Measurements from ENCODE around the gene BCKDHB.

BCKDHB gene

DNA sequence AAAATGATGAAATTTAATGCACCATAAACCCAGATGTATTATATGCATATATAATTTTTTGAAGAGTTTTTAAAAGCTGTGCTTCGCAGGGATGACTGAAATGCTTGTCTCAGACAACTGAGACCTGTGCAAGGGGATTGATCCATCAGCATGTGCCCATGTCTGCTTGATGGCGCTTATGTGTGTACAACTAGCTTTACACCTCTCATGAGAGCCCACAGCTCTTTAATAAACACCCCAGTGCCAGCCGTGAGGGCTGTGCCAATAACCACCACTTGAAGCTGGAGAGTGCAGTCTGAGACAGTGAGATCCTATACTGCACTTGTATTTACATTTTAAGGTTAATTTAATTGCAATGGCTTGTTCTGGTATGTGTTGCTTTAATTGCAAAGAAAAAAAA, 225.5 kb downstream of the BCKDHB start:
- DNase-seq (ENCODE audit: low spot score) = no peak

DNA sequence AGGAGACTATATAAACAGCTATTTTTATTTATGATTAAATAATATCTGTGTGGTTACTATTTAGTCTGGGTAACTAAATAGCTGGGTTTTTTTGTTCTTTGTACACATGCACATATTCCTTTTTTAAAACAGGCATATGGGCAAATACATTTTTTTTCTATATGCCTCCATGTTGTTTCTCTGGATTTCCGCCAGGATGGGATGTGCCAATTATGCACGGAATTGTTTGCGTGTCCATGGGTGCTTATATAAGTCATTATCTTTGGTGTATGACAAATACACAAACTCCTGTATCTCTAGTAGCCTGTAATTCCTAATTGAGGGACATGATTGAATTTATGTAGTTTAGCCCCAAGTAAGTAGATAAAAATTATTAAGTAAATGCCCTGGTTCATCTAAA, 226.9 kb downstream of the BCKDHB start:
- no peak for DNase-seq (ENCODE audit: low spot score)

DNA sequence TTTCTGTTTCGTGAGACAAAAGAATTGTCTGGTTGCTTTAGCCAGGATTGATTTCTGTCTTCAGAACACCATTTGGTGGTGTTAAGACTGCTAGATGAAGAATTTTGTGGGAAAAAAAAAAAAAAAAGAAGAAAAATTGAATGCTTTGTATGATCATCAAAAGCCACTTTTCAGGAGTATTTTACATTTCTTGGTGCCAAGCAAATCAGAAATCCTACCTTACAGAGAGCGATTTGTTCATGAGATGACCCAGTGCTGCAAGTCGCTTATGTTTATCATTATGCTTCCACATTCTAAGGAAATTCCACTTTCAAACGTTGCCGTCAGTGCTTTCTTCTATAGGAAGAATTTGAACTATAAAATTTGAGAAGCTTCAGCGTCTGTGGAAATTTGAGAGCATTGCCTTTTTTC, 228.7 kb downstream of the BCKDHB start:
- DNase-seq (ENCODE audit: low spot score) = no peak

DNA sequence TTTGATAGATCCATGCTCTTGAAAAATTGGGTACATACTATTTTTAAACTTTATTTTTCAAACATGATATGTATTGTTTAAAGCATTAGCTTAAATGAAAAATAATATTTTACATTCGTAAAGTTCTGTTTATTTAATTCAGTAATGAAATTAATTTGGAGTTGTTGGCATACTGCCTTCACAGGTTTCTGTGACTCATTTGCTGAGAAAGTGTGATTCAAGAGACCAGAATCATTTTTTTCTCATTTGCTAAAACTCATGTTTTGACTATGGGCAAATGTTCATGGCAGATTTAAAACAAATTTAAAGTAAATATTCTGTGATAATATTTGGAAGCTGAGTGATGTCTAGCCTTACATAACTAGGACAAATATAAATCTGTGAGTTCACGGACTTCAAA, 230.4 kb downstream of the BCKDHB start:
- no peak for DNase-seq (ENCODE audit: low spot score)

DNA sequence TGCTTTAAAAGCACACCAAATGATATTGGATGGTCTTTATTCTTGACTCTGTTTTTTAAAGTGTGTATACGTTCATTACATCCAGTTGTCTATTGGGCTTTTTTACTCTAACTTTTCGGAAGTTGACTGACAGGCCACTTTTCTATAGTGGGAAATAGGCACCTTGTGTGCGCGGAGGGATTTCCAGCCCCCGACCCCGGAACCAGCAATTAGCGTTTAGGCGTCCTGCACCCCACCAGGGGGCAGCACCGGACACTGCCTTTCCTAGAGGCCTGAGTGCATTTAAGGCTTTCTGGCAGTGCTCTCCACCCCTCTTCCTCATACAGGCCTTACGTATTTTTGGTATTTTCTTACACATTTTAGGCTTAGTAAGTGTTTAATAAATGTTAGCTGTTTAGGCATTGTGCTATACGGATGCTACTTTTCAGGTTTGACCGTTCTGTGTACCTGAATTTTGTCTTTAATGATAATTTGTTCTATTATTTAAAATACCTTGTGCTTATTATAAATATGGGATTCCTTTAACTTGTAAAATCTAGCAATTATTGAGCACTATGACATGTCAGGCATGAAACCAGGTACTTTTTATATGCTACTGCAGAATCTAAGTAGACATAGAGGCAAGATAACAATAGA, 231.8 kb downstream of the BCKDHB start:
- peak; percentile 55 for DNase-seq (ENCODE audit: low spot score)

DNA sequence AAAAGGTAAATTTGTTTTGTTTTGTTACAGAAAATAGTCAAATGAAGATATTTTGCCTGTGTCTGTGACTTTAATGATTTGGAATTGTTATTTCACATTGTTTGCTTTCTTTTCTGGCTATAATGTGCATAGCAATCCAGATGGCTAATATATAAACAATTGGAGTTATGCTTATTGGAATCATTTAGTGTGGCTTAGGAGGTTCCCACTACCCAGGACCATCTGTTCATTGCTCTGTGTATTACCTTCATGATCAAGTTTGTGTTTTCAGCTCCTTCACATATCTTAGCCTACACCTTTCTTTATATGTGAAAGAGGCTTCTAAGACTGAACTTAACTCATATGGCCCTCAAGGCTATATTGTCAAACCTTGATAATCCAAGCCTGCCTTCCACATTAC, 232.9 kb downstream of the BCKDHB start:
- no peak for DNase-seq (ENCODE audit: low spot score)

DNA sequence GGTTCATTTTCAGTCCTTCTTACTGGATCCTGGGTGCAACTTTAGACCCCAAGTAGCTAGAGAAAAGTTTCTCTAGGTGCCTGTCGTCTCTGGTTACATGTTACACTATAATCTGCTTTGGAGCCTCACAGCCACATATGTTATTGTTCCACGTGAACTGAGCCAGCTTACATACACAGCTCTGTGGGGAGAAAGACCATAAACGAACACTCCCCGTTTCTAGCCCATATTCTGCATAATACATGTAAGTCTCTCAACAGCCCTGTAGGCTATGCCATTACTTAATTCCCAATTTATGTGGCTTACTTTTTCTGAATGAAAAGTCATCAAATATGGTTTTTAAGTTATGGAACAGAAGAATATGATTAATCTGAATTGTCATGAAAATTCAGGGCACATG, 233.8 kb downstream of the BCKDHB start:
- no peak for DNase-seq (ENCODE audit: low spot score)

DNA sequence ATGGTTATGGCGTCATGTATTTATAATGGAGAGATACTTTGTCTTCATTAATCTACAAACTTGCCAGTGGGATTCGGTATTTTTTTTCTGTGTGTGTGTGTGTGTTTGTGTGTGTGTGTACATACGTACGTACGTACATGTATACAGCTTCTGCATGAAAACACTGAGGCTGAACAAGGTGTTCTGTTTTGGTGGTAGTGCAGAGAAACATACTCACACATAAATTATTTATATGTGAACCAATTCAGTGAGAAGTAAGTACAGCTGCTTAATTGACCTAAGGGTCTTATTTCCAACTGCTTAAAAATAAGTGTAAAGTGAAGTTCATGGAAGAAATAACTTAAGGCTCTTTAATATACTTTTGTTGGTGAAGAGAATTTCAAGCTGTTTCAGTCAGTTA, 234.2 kb downstream of the BCKDHB start:
- no peak for DNase-seq (ENCODE audit: low spot score)

DNA sequence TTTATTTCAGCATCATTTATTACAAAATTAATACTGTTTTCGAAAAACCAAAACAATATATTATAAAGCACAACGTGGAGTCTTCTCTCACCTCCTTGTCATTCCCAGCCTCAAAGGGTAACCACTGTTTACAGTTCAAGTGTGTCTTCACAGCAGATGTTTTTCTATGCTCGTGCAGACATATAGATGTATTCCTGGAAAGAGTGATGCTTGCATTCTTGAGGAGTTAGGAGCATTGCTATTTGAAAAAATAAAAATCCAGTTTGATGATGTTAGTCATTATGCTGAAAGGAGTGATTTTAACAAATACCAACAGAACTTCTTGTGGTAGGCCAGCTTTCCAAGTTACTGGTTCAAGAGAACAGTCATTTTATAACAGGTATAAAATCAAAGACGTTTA, 234.9 kb downstream of the BCKDHB start:
- no peak for DNase-seq (ENCODE audit: low spot score)

DNA sequence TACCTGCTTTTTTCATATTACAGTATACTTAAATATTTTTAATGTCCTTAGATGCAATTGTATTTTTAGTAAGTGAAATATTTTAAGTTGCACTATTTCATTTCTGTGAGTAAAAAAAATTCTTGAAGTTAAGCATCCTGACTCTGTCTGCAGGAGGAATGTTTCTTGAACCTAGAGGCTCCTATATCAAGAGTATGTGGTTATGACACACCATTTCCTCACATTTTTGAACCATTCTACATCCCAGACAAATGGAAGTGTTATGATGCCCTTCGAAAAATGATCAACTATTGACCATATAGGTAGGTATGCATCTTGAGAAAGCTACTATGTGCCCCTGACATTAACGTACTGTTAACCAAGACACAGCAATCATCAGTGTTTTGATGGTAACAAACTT, 237.0 kb downstream of the BCKDHB start:
- DNase-seq (ENCODE audit: low spot score) = no peak

DNA sequence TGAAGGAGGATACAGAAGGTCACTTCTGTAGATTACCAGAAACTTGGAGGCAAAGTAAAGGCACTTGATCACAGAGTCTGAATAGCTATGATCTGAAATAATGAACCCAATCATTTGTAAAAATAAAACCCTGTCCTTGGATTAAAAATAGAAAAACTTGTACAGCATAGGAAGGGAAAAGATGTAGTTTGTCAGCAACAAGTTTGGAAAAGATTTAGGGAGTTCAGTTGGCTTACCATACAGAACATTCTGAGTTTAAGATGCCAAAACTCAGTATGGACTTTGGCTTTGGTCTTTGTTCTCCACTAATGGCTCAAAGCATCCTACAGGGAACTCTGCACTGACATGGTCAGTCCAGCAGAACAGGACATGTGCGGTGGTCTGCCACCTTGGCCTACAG, 240.6 kb downstream of the BCKDHB start:
- no peak for DNase-seq (ENCODE audit: low spot score)

DNA sequence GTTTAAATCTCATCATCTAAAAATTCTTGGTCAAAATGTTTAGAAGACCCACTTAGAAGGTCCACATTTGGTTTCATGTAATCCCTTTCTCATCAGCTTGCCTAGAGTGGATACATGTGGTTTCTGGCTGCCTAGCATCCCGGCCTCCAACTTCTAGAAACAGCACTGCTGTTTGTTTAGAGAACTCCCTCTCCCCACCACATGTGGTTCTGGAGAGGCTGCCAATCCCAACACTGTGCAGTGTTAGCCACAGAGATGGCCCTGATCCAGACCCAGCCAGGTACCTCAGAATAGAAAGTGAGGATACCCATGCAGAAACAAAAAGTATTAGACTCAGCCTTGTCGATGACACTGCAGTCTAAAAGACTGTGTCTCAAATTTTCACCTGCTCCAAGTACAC, 241.8 kb downstream of the BCKDHB start:
- no peak for DNase-seq (ENCODE audit: low spot score)

DNA sequence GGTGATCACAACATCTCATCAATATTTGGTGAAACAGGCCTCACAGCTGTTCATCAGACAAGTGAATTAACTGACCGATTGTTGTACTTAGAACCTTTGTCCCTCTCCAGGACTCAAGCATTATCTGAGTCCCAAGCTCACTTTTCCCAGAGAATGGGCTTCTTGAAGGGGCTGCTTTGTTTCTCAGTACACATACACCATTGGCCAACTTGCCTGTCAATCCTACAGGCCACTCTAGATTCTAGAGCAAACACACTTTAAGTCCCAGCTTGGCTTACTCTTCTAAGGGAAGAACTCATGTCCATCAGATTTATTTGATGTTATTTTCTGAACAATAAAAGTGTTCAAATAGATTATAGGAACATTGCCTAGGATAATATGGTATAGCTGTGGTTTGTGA, 249.5 kb downstream of the BCKDHB start:
- DNase-seq (ENCODE audit: low spot score) = no peak

DNA sequence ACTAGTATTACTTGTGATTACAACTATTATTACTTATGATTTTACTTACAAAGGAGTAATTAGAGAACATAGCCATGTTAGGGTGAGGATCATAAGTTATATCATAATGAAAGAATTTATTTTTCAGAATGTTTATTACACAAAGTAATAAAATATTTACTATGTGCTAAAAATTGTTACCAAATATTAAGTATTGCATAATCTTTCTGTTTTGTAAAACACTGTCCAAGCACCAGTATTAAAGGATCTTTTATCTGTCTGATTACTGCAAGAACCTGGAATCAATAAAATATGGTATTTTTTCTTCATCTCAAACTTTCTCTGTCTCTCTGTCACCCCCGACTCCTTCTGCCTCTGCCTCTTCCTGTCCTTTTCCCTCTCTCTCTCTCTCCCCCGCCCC, 250.1 kb downstream of the BCKDHB start:
- no peak for DNase-seq (ENCODE audit: low spot score)

DNA sequence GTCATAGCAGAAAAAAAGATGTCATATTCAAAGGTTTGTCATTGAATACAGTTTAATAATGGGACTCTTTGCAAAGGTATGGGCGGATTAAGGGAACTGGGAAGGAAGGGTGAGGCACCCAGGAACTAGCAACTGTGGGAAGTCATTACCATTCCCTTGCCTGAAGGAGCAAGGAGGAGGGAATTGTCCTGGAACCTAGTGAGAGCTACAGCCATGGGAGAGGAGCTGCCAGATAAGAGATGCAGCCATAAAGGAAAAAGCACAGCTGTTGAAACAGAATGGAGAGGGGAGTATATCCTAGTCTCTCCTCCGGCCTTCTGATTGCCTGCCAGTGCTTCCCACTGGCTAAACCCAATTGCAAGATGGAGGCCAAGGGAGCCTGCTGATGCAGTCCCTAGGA, 250.6 kb downstream of the BCKDHB start:
- DNase-seq (ENCODE audit: low spot score) = no peak

DNA sequence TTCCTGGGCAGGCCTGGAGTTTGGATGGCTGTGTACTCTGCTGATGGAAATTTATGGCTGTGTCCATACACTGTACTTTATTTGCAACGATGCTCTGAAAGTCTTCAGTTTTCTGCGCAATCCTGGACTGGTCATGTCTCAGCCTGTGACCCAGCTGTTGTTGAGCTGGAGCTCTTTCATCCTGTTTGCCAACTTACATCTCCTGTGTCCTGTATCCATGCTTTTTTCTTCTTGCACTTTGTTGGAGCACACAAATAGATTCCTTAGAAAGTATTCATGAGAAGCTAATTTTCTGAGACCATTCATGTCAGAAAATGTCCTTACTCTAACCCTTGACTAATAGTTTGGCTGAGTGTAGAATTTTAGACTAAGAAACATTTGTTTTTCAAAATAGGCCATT, 251.2 kb downstream of the BCKDHB start:
- DNase-seq (ENCODE audit: low spot score) = no peak

DNA sequence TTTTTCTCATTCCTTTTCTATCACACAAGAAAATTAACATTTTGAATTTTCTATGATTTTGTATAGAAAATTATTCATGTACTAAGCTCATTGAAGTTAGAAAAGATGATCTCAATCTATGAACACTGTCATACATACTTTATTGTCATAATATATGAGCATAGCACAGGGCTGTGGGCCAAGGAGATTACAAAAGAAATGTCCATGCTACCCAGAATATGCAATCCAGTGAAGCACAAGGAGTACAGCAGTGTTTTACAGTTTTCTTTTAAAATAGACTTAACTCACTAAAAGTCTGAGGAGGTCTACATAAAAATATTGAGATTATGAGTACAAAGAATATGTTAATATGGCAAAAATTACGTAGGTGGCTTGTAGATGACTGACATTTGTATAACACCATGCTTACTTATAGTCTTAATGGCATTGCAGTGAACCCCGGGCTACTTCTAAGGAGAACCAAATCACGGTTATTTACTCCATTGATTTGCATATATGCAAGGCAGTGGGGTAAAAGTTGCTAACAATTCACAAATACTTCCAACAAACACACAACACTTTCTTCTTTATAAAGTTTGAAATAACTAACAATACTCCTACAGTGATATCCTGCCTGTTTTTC, 257.1 kb downstream of the BCKDHB start:
- no peak for DNase-seq (ENCODE audit: low spot score)

DNA sequence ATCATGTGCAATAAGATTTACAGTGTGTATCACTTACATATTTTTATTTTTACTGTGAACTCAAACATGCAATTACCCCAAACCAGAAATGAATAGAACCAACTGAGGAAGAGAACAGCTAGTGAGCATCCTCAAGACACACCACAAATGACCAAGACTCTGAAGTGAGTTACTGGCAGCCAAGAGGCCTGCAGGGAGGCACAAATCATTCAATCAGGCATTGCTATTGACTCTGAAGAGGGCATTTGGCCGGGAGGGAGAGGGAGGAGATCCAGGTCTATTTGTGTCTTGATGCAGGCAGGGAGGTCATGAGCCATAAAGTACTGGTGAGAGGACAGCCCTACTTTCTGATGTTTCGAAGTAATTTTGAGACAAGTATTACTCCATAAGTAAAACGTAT, 257.7 kb downstream of the BCKDHB start:
- no peak for DNase-seq (ENCODE audit: low spot score)

DNA sequence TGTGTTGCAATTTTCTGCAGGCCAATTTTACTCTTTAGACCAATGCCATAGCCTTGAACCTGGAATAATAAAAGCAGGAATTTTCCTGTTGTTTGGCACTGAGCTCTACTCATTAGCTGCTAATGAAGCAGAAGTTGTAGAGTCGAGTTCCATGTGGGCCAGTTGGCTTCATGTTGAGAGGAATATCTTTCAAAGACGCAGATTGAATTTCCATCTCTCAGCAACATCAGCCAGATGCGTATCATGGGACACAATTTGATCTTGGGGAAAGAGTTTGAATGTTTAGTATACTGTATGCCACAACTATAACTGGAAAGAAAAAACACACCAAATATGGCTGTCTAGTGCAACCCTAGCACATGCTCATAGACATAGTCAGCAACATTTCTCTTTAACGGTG, 259.6 kb downstream of the BCKDHB start:
- DNase-seq (ENCODE audit: low spot score) = no peak

DNA sequence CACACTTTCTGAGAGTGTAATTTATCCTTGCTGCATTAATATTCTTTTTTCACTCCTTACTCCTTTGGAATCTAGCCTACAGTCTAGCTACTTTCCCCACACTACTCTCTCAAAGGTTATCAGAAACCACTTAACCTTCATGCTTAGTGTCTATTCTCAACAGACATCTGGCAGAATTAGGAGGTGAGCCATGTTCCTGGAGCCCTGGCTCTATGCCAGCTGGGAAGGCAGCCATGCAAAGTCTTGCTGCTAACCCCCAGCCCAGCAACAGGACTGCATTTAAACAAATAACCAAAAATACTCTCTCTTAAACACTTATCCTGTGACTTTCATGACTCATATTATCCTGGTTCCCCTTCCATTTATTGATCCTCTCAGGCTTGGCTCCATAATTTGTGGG, 260.2 kb downstream of the BCKDHB start:
- DNase-seq (ENCODE audit: low spot score) = no peak

DNA sequence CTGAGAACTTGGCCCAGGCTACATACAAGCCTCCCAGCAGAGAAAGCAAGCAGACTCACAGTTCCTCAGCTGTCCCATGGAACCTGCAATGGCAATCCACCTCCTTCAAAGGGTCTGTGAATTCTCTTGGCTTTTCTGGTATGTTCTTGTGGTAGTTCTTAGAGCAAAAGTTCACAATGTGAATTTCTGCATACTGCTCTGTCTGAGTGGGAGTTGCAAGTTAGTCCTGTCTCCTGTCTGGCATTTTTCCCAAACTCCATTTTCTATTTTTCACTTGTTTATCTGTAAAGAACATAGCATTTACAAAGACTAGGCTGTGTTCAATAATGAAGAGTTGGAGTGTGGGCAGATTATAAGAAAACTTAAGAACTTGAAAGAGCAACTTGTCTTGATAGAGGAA, 269.9 kb downstream of the BCKDHB start:
- no peak for DNase-seq (ENCODE audit: low spot score)

DNA sequence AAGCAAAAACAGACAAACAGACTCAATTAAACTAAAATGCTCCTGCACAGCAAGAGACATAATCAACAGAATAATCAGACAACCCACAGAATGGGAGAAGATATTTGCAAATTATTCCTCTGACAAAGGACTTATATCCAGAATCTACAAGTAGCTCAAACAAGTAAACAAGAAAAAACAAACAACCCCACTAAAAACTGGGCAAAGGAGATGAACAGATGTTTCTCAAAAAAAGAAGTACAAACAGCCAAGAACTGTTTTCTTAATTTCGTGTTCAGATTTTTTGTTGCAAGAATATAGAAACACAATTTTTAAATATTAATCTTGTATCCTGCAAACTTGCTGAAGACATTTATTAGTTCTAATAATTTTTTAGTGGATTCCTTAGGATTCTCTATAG, 274.1 kb downstream of the BCKDHB start:
- no peak for DNase-seq (ENCODE audit: low spot score)

DNA sequence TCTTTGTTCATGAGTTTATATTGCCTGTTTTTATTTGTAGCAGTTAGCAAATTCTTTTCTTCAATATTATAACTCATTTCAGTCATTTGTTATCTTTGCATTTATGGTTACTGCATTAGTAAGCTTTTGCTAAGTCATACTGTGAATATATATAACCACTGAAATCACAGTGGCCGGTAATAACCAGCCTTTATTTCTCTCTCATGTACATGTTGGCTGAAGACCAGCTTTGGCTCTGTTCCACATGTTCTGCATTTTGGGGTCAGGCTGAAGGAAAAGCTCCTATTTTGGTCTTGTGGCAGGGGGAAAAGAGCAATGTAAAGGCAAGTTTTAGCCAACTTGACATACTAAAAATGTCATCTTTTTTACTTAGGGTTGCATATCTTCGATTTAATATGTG, 276.3 kb downstream of the BCKDHB start:
- no peak for DNase-seq (ENCODE audit: low spot score)

DNA sequence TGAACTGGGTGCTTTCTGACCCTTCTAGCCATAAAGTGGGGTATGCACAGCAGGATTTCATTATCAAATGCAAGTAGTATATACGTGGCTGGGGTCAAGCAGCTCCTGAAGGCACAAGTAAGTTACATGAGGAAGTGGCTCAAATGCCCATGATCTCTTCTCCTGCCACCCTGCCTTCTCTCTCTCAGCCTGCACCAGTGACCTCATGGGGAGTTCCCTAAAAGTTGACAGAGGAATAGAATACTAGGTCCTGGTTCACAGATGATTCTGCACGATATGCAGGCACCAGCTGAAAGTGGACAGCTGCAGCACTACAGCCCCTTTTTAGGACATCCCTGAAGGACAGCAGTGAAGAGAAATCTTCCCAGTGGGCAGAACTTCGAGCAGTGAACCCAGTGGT, 282.0 kb downstream of the BCKDHB start:
- DNase-seq (ENCODE audit: low spot score) = no peak
